GM20000 (cell line): ENCODE measurements around the gene KISS1R.

Experiments
- DNase-seq: peaks from one replicate; pipeline ENCODE4 v3.0.0; 2012; ENCODE audit warnings: low spot score
- TF ChIP-seq, protein P1 (sequence below): IDR thresholded peaks from 2 replicates; pipeline ENCODE4 v1.5.1; 2012; ENCODE audit warnings: mild to moderate bottlenecking, control low read depth; ENCODE audit errors: extremely low read depth, missing control alignments

KISS1R gene

DNA sequence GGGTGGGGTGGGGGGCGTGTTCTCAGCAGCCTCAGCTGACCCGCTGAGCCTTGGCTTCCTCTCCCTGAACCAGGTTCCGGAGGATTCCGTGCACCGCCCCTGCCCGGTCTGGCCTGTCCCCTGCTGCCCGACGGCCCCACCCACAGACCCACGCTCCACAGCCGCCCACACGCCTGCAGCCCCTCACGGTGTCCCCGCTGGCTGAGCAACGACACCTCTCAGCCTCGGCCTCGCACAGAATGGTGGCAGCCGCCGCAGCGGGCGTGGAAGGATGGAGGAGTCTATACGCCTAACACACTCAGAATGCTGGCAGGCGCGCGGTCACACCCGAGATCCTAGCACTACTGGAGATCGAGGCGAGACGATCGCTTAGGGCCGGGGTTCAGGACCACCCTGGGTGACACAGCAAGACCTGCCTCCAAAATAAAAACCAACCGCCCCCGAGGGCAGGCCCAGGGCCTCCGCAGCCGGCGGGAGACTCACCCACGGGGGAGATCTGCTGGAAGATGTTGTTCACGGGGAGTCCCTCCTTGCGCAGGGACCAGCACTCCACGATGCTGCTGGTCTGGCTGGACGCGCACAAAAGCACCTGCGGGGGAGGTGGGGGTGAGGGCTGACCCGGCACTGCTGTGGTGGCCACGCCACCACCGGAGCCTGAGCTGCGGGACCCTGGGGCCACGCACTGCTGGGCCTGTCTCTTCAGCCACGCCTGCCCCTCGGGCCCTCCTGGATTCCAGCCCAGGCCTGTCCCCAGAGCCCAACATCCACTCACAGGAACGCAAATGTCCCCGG is 32.5 kb upstream of the KISS1R start:
- no peak for DNase-seq
- TF ChIP-seq, protein P1, sequence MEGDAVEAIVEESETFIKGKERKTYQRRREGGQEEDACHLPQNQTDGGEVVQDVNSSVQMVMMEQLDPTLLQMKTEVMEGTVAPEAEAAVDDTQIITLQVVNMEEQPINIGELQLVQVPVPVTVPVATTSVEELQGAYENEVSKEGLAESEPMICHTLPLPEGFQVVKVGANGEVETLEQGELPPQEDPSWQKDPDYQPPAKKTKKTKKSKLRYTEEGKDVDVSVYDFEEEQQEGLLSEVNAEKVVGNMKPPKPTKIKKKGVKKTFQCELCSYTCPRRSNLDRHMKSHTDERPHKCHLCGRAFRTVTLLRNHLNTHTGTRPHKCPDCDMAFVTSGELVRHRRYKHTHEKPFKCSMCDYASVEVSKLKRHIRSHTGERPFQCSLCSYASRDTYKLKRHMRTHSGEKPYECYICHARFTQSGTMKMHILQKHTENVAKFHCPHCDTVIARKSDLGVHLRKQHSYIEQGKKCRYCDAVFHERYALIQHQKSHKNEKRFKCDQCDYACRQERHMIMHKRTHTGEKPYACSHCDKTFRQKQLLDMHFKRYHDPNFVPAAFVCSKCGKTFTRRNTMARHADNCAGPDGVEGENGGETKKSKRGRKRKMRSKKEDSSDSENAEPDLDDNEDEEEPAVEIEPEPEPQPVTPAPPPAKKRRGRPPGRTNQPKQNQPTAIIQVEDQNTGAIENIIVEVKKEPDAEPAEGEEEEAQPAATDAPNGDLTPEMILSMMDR, result no peak

DNA sequence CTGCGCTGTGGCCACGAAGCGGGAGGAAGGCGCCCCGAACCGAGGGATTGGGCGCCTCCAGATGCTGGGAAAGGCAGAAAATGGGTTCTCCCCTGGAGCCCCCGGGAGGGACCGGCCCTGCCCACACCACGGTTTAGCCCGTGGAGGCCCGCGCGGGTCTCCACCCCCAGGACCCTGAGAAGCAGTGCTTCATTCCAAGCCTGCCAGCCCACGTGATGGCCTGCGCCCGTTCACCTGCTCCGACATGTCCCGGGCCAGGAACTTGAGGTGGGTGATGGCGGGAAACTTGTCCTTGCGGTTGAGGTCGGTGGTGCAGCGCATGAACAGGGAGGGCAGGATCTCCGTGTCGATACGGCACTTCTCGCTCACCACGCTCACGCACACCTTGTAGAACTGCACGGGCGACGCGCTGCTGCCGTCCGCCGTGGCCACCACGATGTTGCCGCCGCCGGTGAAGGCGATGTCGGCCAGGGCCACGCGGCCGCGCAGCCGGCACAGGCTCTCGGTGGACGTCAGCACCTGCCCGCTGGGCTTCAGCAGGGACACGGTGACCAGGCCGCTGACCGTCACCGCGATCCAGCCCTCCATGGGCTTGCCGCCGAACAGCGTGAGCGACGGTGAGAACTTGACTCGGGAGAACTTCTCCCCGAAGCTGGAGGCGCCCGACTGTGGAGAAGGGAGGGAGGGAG is 31.5 kb upstream of the KISS1R start:
- no peak for DNase-seq
- TF ChIP-seq, protein P1, result no peak

DNA sequence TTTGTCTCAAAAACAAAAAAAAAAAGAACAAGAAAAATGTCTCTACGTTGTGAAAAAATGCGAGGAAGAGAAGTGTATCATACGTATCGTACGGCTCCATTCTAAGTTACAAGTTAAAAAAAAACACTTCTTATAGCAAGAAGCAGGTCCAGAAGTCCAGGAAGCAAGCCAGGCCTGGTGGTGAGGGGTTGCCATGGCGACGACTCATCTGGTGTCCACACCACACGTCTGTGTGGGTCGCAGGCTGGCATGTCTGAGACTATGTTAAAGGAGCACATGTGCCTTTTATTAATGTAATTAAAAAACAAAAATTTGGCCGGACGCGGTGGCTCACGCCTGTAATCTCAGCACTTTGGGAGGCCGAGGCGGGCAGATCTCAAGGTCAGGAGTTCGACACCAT is 30.1 kb upstream of the KISS1R start:
- DNase-seq, result no peak
- TF ChIP-seq, protein P1, result no peak

DNA sequence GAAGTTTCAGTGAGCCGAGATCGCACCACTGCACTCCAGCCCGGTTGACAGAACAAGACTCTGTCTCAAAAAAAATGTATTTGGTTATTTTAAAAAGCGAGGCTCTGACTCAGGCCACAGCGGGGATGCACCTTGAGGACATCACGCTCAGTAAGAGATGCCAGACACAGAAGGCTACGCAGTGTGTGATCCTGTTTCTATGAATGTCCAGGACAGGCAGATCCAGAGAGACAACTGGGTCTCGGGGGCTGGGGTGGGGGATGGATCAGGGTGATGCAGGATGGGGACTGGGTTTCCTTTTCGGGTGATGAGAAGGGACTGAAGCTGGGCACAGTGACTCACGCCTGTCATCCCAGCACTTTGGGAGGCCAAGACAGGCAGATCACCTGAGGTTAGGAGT is 29.5 kb upstream of the KISS1R start:
- DNase-seq, result no peak
- TF ChIP-seq, protein P1, result no peak

DNA sequence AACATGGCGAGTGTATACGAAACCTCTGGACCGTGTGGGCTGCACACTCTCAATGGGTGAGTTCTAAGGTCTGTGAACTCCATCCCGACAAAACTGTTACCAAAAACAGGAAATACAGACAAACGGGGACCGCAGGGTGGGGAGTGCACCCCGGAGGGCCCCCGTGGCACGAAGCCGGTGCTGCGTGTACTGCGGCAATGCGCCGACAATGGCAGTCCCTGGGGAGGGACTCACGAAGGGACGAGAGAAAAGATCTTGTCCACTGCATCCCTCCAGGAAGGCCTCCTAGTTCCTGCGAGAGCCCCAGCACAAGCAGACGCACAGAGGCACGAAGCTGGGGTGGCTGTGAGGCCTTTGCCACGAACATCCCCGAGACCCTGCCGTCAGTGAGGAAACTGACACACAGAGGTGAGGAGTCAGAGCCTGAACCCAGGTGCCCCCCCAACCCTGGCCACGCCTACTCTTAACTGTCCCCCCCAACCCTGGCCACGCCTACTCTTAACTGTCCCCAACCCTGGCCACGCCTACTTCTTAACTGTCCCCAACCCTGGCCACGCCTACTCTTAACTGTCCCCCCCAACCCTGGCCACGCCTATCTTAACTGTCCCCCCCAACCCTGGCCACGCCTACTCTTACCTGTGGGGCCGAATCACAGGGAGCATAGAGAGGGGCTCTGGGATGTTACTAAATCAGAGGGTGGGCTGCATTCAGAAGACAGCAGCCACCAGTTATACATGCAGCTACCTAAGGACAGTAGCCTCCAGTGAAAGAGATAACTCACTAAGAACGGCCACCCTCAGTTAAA is 28.4 kb upstream of the KISS1R start:
- DNase-seq, result peak; percentile 74
- TF ChIP-seq, protein P1, result no peak

DNA sequence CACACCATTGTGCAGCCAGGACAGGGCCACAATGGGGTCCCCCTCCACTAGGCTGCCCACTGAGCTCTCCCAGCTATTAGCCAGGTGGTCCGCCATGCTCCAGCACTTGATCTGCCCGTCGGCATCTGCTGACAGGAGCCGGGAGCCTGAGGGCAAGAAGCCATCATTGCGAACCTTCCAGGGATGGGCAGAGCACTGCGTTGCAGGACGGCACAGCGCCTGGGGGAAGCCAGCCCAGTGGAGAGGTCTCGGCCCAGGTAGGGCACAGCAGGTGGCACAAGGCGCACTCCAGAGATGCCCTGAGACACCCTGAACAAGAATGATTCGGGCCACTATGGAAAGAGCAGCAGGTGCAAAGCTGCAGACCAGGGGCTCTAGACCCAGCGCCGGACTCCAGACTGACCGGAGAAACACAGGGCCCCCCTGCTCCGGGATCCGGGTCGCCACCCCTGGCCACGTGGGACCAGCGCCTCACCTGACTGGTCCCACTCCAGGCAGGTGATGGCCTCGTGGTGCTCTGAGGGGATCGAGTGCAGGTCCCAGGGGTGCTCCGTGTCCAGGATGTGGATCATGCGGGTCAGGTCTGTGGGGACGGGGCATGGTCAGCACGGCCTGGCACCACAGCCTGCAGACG is 27.4 kb upstream of the KISS1R start:
- DNase-seq, result no peak
- TF ChIP-seq, protein P1, result no peak
